Measurements from ENCODE around the gene GALNT6.

DNA sequence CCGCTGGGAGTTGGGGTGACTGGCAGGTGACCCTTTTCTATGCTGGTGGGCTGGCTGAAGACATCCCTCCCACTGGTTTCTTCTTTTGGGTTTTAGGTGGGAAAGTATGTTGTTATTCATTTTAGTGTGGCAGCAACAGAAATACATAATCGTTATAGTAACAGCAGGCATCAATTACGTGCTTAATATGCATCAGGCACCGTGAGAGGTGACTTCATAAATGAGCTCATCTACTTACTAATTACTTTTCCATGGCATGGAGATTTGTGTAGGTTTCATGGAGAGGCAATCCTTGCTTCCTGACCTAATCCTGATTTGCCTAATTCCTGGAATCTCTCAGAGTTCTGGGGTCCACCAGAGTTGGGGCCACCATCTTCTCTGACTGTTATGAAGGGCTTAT lies 31.4 kb downstream of the GALNT6 start:
- no peak for TF ChIP-seq EZH2 (IDR thresholded peaks at IDR 0.05; ENCODE audit: borderline replicate concordance, low read depth, low read length, severe bottlenecking)
- no peak for TF ChIP-seq POLR2AphosphoS5 (IDR thresholded peaks at IDR 0.05; ENCODE audit: insufficient read depth, low read depth, low read length)
- TF ChIP-seq, protein P1, sequence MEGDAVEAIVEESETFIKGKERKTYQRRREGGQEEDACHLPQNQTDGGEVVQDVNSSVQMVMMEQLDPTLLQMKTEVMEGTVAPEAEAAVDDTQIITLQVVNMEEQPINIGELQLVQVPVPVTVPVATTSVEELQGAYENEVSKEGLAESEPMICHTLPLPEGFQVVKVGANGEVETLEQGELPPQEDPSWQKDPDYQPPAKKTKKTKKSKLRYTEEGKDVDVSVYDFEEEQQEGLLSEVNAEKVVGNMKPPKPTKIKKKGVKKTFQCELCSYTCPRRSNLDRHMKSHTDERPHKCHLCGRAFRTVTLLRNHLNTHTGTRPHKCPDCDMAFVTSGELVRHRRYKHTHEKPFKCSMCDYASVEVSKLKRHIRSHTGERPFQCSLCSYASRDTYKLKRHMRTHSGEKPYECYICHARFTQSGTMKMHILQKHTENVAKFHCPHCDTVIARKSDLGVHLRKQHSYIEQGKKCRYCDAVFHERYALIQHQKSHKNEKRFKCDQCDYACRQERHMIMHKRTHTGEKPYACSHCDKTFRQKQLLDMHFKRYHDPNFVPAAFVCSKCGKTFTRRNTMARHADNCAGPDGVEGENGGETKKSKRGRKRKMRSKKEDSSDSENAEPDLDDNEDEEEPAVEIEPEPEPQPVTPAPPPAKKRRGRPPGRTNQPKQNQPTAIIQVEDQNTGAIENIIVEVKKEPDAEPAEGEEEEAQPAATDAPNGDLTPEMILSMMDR (IDR thresholded peaks at IDR 0.05; ENCODE audit: extremely low read depth in 1 of 2, insufficient read depth in 1 of 2, low read depth in 1 of 2, low read length in 2 of 2), result no peak
- TF ChIP-seq, protein P2, sequence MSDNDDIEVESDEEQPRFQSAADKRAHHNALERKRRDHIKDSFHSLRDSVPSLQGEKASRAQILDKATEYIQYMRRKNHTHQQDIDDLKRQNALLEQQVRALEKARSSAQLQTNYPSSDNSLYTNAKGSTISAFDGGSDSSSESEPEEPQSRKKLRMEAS (IDR thresholded peaks at IDR 0.05; ENCODE audit: insufficient read depth, insufficient read length), result no peak
- TF ChIP-seq FOS (IDR thresholded peaks at IDR 0.05; ENCODE audit: borderline replicate concordance, insufficient read depth, low read length), result no peak
